NT2/D1 (cell line): ENCODE results near the gene PKNOX2.

Experiments
- DNase-seq: peaks from one replicate; pipeline ENCODE4 v3.0.0-alpha.2; 2011; ENCODE audit warnings: low read depth, low spot score
- H3K27me3 ChIP-seq: 2 replicates; pipeline ENCODE4 v1.6.0; 2011; ENCODE audit warnings: mild to moderate bottlenecking; ENCODE audit not compliant: insufficient read length, insufficient read depth
- H3K36me3 ChIP-seq: 2 replicates; pipeline ENCODE4 v1.6.1; 2011; ENCODE audit warnings: mild to moderate bottlenecking, low read length, mixed read lengths; ENCODE audit not compliant: insufficient read depth, insufficient read length
- H3K4me1 ChIP-seq: 2 replicates; pipeline ENCODE4 v1.5.1; 2011; ENCODE audit not compliant: insufficient read depth, insufficient read length
- H3K4me3 ChIP-seq: 2 replicates; pipeline ENCODE4 v1.5.1; 2011; ENCODE audit warnings: low read depth; ENCODE audit not compliant: insufficient read length
- H3K9ac ChIP-seq: 2 replicates; pipeline ENCODE4 v1.6.0; 2011; ENCODE audit warnings: low read depth; ENCODE audit not compliant: insufficient read length
- H3K9me3 ChIP-seq: 2 replicates; pipeline ENCODE4 v1.5.1; 2011; ENCODE audit warnings: mild to moderate bottlenecking, low read length; ENCODE audit not compliant: insufficient read depth
- SUZ12 ChIP-seq: IDR thresholded peaks from 2 replicates; pipeline ENCODE4 v1.6.1; 2011; ENCODE audit not compliant: insufficient read length, insufficient read depth; ENCODE audit errors: extremely low read depth
- YY1 ChIP-seq: IDR thresholded peaks from 2 replicates; pipeline ENCODE4 v1.6.1; 2011; ENCODE audit not compliant: insufficient read length, insufficient read depth
- ZNF274 ChIP-seq: IDR thresholded peaks from 2 replicates; pipeline ENCODE4 v1.6.1; 2011; ENCODE audit warnings: mild to moderate bottlenecking, low read depth, low read length

The PKNOX2 gene

DNA sequence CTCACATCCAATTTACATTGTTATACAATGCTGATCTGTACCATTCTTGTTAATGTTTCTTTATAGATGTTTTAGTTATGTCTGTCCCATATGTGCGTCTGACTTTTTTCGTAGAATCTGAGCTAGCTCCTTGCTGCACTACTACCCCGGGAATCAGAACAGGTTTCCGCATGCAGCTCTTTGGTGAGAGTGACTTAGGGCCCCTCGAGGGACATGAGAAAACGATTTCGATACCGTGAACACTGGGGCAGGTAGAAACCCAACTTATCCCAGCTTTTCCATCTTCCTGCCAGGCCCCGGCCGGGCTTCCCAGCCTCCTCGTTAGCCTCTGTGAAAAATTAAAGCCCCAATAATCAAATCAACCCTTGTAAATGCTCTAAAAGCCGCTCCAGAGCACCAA is 23.4 kb upstream of the PKNOX2 start:
- H3K9me3 ChIP-seq = no peaks in the 10 kb centered on the region
- no peaks in the 10 kb centered on the region for H3K36me3 ChIP-seq
- no peak overlapping the region for H3K4me3 ChIP-seq
- H3K9ac ChIP-seq = no peak overlapping the region
- TF ChIP-seq ZNF274 = no peak
- TF ChIP-seq SUZ12 = no peak
- TF ChIP-seq YY1 = no peak
- DNase-seq = no peak
- H3K27me3 ChIP-seq = peaks cover 40% of the 10 kb centered on the region
- H3K4me1 ChIP-seq = peaks cover 5% of the 10 kb centered on the region

DNA sequence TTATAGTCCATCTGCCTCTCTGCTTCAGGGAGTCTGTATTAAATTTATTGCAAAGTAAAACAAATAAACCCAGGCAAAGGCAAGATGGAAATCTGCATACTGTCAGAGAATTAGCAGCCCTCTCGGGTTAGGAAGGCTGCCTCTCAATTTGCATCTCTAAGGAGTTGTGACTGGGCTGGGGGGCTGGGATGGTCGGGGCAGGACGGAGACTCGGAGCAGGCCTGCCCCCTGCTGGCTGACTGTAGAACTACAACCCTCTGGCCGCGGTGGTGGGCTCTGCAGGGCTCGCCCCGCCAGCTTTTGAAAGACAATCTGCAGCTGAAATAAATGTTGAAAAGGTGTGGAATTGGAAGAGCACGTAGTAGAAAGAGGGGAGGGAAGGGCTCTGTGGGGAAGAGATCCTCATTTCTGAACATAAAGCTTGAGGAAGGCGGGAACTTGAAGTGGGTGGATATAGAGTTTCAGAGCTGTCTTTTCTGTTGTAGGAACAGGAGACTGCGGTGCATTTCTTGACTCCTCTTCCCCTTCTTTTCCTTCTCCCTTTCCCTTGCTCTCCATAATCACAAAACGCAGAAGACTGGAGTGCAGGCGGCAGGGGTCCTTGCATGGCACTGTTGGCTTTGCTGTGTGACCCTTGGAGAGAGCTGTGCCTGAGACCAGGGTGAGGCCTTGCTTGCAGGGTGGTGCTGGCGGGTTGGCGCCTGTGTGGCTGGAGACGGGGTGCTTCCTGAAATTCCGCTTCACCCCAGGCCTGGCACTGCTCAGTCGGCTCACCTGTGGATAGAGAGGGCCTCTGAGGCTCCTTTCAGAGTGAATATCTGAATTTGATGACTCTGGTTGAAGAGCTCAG is 22.6 kb upstream of the PKNOX2 start:
- Histone ChIP-seq H3K4me3 (no peak overlapping the region), H3K4me1 (peaks cover 7% of the 10 kb centered on the region), H3K9me3 (no peaks in the 10 kb centered on the region), H3K9ac (no peak overlapping the region), H3K36me3 (no peaks in the 10 kb centered on the region), H3K27me3 (peaks cover 42% of the 10 kb centered on the region)
- no peak for TF ChIP-seq YY1
- TF ChIP-seq SUZ12 = no peak
- TF ChIP-seq ZNF274 = no peak
- DNase-seq = peak; percentile 77

DNA sequence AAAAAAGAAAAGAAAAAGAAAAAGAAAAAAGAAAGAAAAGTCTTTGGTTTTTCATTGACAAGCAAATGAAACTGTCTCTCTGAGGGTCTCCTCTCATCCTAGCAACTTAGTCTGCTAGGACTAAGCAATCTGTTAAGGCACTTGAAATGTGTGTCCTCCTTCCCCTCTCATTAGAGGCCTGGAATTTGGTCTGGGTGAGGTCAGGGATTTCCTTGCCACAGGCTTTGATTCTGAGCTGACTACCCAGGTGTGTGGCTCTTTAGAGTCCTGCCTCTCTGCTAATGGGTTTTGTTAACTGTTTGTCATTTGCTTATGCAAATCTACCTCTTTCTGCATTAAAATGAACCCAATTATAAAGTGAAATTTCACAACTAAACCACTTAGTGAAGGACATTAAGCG is 18.3 kb upstream of the PKNOX2 start:
- Histone ChIP-seq H3K9ac (no peak overlapping the region), H3K4me3 (no peak overlapping the region), H3K4me1 (peaks cover 4% of the 10 kb centered on the region), H3K9me3 (no peaks in the 10 kb centered on the region), H3K27me3 (peaks cover 65% of the 10 kb centered on the region), H3K36me3 (no peaks in the 10 kb centered on the region)
- TF ChIP-seq YY1 (no peak), SUZ12 (no peak), ZNF274 (no peak)
- DNase-seq = no peak

DNA sequence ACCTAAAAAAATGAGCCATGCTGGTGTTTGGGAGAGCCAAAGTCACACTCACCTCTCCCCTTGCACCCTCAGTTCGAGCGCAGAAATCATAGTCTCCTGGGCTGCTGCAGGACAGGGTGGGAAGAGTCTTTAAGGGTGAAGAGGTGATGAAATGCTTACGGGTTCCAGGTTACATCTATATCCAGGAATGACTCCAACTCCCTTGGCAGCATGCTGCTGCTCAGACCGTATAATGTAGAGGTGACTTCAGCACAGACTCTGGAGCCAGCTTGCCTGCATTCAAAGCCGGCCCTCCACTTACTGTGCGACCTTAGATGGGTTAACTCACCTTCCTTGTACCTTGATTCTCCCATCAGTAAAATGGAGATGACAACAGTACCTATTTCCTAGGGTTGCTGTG is 17.3 kb upstream of the PKNOX2 start:
- TF ChIP-seq YY1 (no peak), ZNF274 (no peak), SUZ12 (no peak)
- H3K9me3 ChIP-seq = no peaks in the 10 kb centered on the region
- H3K9ac ChIP-seq = no peak overlapping the region
- H3K4me3 ChIP-seq = no peak overlapping the region
- H3K27me3 ChIP-seq = peaks cover 69% of the 10 kb centered on the region
- peaks cover 4% of the 10 kb centered on the region for H3K4me1 ChIP-seq
- no peaks in the 10 kb centered on the region for H3K36me3 ChIP-seq
- DNase-seq = no peak

DNA sequence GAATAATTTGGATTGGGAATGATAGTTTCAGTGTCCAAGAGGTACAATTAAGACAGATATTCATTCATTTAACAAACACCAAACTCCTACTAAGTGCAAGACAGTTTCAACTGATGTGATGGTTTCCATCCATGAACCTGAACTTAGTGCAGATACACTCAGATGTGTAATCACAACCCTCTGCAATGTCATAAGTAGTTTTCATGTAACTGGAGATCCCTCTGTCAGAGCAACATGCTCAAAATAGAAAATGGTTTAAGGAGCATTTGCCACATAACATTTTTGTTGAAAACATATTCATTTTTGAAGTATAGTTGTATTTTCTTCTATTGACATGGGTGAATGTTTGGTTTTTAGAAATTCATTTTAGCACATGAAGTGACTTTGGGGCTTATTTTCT is 16.5 kb upstream of the PKNOX2 start:
- Histone ChIP-seq H3K27me3 (peaks cover 63% of the 10 kb centered on the region), H3K4me1 (peaks cover 4% of the 10 kb centered on the region), H3K36me3 (no peaks in the 10 kb centered on the region), H3K4me3 (no peak overlapping the region), H3K9ac (no peak overlapping the region), H3K9me3 (no peaks in the 10 kb centered on the region)
- DNase-seq = no peak
- no peak for TF ChIP-seq ZNF274

DNA sequence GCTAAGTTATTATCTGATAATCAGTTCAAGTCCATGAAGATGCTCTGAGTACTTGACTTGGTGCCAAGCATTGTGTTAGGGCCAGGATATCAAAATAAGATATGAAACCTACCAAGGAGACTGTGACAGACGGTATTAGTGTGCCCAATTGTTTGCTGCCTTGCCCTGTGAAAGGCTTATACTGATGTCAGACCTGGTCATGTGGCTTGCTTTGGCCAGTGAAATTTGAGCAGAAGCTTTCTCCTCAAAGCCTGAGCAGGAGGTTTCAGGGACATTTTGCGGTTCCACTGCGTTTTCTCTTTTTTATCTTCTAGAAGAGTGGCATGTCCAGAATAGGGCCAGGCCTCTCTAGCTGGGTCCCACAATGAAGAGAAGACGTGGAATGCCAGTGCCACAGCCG is 15.8 kb upstream of the PKNOX2 start:
- no peaks in the 10 kb centered on the region for H3K9me3 ChIP-seq
- no peaks in the 10 kb centered on the region for H3K36me3 ChIP-seq
- no peak for DNase-seq
- peaks cover 4% of the 10 kb centered on the region for H3K4me1 ChIP-seq
- peaks cover 57% of the 10 kb centered on the region for H3K27me3 ChIP-seq
- no peak overlapping the region for H3K4me3 ChIP-seq
- no peak overlapping the region for H3K9ac ChIP-seq
- TF ChIP-seq YY1 (no peak), ZNF274 (no peak), SUZ12 (no peak)

DNA sequence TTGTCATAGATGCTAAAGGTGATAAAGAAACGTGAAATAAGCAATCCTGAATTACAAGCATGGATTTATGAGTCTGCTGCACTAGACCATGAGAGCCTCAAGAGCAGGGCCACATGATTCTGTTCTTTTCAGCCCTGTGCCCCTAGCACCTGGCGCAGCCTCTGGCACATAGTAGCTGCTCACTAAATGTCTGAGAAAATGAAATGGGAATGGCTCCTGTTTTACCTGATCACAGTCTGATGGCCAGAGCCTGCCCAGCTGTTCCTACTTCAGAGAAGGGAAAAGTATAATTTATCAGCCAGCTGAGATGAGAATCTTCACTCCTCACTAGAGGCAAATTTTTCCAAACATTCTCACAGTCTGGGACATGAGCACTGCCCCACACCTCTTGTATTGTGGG is 10.7 kb upstream of the PKNOX2 start:
- TF ChIP-seq SUZ12 (no peak), ZNF274 (no peak), YY1 (no peak)
- no peak for DNase-seq
- Histone ChIP-seq H3K9ac (no peak overlapping the region), H3K27me3 (peaks cover 23% of the 10 kb centered on the region), H3K36me3 (no peaks in the 10 kb centered on the region), H3K9me3 (no peaks in the 10 kb centered on the region), H3K4me1 (peaks cover 3% of the 10 kb centered on the region), H3K4me3 (no peak overlapping the region)
